KG1 (cell line): ENCODE measurements around the gene LAPTM5.
"Not testable (repeated sequence)": the region's sequence is repeated elsewhere in the genome, so short reads cannot be mapped to it uniquely, and the experiment has no call there.

Experiments
- DNase-seq: peaks from one replicate; lab custom pipeline; 2025; lab: John Stamatoyannopoulos, UW

LAPTM5 gene

GRCh38 chr1:30770150-30770549 is 12.6 kb upstream of the LAPTM5 start:
- no peak for DNase-seq

GRCh38 chr1:30768830-30769718 is 11.5 kb upstream of the LAPTM5 start:
- no peak for DNase-seq

GRCh38 chr1:30768159-30768829 is 10.7 kb upstream of the LAPTM5 start:
- DNase-seq, result no peak

GRCh38 chr1:30766948-30767347 is 9.4 kb upstream of the LAPTM5 start:
- DNase-seq, result not testable (repeated sequence)

GRCh38 chr1:30765556-30766434 is 8.2 kb upstream of the LAPTM5 start:
- DNase-seq, result no peak

- no peak for DNase-seq
Observed at GRCh38 chr1:30764939-30765555, 7.5 kb upstream of the LAPTM5 start.

GRCh38 chr1:30764396-30764795 is 6.8 kb upstream of the LAPTM5 start:
- DNase-seq, result no peak

GRCh38 chr1:30763651-30764248 is 6.2 kb upstream of the LAPTM5 start:
- no peak for DNase-seq

- DNase-seq, result no peak
Observed at GRCh38 chr1:30762930-30763650, 5.5 kb upstream of the LAPTM5 start.

- DNase-seq, result no peak
Observed at GRCh38 chr1:30762152-30762929, 4.8 kb upstream of the LAPTM5 start.

GRCh38 chr1:30761381-30762151 is 4.0 kb upstream of the LAPTM5 start:
- DNase-seq, result no peak

- DNase-seq, result peak; percentile 31
Observed at GRCh38 chr1:30760596-30761324, 3.2 kb upstream of the LAPTM5 start.

GRCh38 chr1:30759718-30760281 is 2.2 kb upstream of the LAPTM5 start:
- no peak for DNase-seq

- no peak for DNase-seq
Observed at GRCh38 chr1:30758785-30759380, 1.3 kb upstream of the LAPTM5 start.

- DNase-seq, result no peak
Observed at GRCh38 chr1:30758121-30758688, 631 bp upstream of the LAPTM5 start.

- peak; percentile 97 for DNase-seq
Observed at GRCh38 chr1:30756545-30757351, 826 bp downstream of the LAPTM5 start.

- no peak for DNase-seq
Observed at GRCh38 chr1:30756206-30756544, 1.4 kb downstream of the LAPTM5 start.
